MM.1S (cell line): ENCODE results near the gene MPL.

Experiments used
- DNase-seq: peaks from one replicate; pipeline ENCODE4 v3.0.0-alpha.2; 2015
- H2AFZ ChIP-seq: fragments of 300-600 bp; sonication (generic); 2 replicates; pipeline ENCODE4 v1.6.0; 2016; ENCODE audit warnings: antibody characterized with exemption, low read length
- H3F3A ChIP-seq: fragments of 300-600 bp; sonication (generic); 2 replicates; pipeline ENCODE4 v1.6.1; 2016; ENCODE audit warnings: mild to moderate bottlenecking, antibody characterized with exemption, low read length, moderate library complexity, mixed read lengths; ENCODE audit not compliant: insufficient read depth
- H3K27ac ChIP-seq: fragments of 300-600 bp; sonication (generic); 2 replicates; pipeline ENCODE4 v1.5.1; 2016; ENCODE audit warnings: mild to moderate bottlenecking, low read length
- H3K27me3 ChIP-seq: fragments of 300-600 bp; sonication (generic); replicated peaks from 2 replicates; pipeline ENCODE4 v1.6.0; 2016; ENCODE audit warnings: low read length; ENCODE audit not compliant: insufficient read depth
- H3K36me3 ChIP-seq: fragments of 300-600 bp; sonication (generic); replicated peaks from 2 replicates; pipeline ENCODE4 v1.6.1; 2016; ENCODE audit warnings: mild to moderate bottlenecking, low read length, mixed read lengths; ENCODE audit not compliant: insufficient read depth
- H3K4me1 ChIP-seq: fragments of 300-600 bp; sonication (generic); 2 replicates; pipeline ENCODE4 v1.6.1; 2016; ENCODE audit warnings: low read length, mixed read lengths
- H3K4me2 ChIP-seq: fragments of 300-600 bp; sonication (generic); 2 replicates; pipeline ENCODE4 v1.6.0; 2016; ENCODE audit warnings: low read depth, low read length
- H3K4me3 ChIP-seq: fragments of 300-600 bp; sonication (generic); 2 replicates; pipeline ENCODE4 v1.5.1; 2016; ENCODE audit warnings: low read length, mixed read lengths
- H3K79me2 ChIP-seq: fragments of 300-600 bp; sonication (generic); 2 replicates; pipeline ENCODE4 v1.6.1; 2016; ENCODE audit warnings: mixed run types, low read length, mixed read lengths
- H3K9ac ChIP-seq: fragments of 300-600 bp; sonication (generic); 2 replicates; pipeline ENCODE4 v1.6.1; 2016; ENCODE audit warnings: low read length, mixed read lengths
- H3K9me2 ChIP-seq: fragments of 300-600 bp; sonication (generic); replicated peaks from 2 replicates; pipeline ENCODE4 v1.6.1; 2016; ENCODE audit warnings: mild to moderate bottlenecking, low read length, mixed read lengths; ENCODE audit not compliant: insufficient read depth
- H3K9me3 ChIP-seq: fragments of 300-600 bp; sonication (generic); replicated peaks from 2 replicates; pipeline ENCODE4 v1.6.1; 2016; ENCODE audit warnings: mild to moderate bottlenecking, low read length, mixed read lengths; ENCODE audit not compliant: insufficient read depth
- H4K20me1 ChIP-seq: fragments of 300-600 bp; sonication (generic); 2 replicates; pipeline ENCODE4 v1.6.1; 2016; ENCODE audit warnings: mild to moderate bottlenecking, low read length, moderate library complexity, mixed read lengths; ENCODE audit not compliant: insufficient read depth
- CTCF ChIP-seq: fragments of 300-600 bp; sonication (generic); IDR thresholded peaks from 2 replicates; pipeline ENCODE4 v1.5.1; 2016; ENCODE audit warnings: antibody characterized with exemption, low read length, mixed read lengths
- EZH2 ChIP-seq: fragments of 300-600 bp; sonication (generic); optimal IDR thresholded peaks from 2 replicates; pipeline ENCODE3; 2017; ENCODE audit warnings: low read depth, mild to moderate bottlenecking, antibody characterized with exemption, low read length, mixed read lengths
- EZH2phosphoT487 ChIP-seq: fragments of 300-600 bp; sonication (generic); IDR thresholded peaks from 2 replicates; pipeline ENCODE4 v1.6.1; 2018; ENCODE audit warnings: antibody characterized with exemption, low read length

MPL gene

GRCh38 chr1:43305926-43306687, 31.5 kb upstream of the MPL start:
- H3K79me2 ChIP-seq: no peaks in the 10 kb centered on the region
- H3F3A ChIP-seq: no peaks in the 10 kb centered on the region
- no peak overlapping the region for H3K4me3 ChIP-seq
- no peak for DNase-seq
- peaks cover 36% of the 10 kb centered on the region for H3K27me3 ChIP-seq
- H3K9me2 ChIP-seq: no peaks in the 10 kb centered on the region
- no peak overlapping the region for H2AFZ ChIP-seq
- no peaks in the 10 kb centered on the region for H3K36me3 ChIP-seq
- no peaks in the 10 kb centered on the region for H3K4me1 ChIP-seq
- no peak overlapping the region for H3K27ac ChIP-seq
- TF ChIP-seq EZH2 (no peak), EZH2phosphoT487 (no peak), CTCF (no peak)
- no peaks in the 10 kb centered on the region for H3K9me3 ChIP-seq
- no peaks in the 10 kb centered on the region for H4K20me1 ChIP-seq
- no peak overlapping the region for H3K9ac ChIP-seq
- no peak overlapping the region for H3K4me2 ChIP-seq

GRCh38 chr1:43306688-43307457, 30.7 kb upstream of the MPL start:
- Histone ChIP-seq H3K79me2 (no peaks in the 10 kb centered on the region), H3K4me3 (no peak overlapping the region), H2AFZ (no peak overlapping the region), H4K20me1 (no peaks in the 10 kb centered on the region), H3K9me2 (no peaks in the 10 kb centered on the region), H3K9ac (no peak overlapping the region), H3K36me3 (no peaks in the 10 kb centered on the region), H3F3A (no peaks in the 10 kb centered on the region), H3K27me3 (peaks cover 43% of the 10 kb centered on the region), H3K4me1 (no peaks in the 10 kb centered on the region), H3K4me2 (no peak overlapping the region), H3K9me3 (no peaks in the 10 kb centered on the region), H3K27ac (no peak overlapping the region)
- TF ChIP-seq EZH2phosphoT487: no peak
- no peak for DNase-seq

- H3K27me3 ChIP-seq: peaks cover 46% of the 10 kb centered on the region
- H3K79me2 ChIP-seq: no peaks in the 10 kb centered on the region
- no peak overlapping the region for H3K4me2 ChIP-seq
Observed at GRCh38 chr1:43307458-43308158, 30.0 kb upstream of the MPL start.

More at GRCh38 chr1:43307458-43308158, 30.0 kb upstream of the MPL start:
- Histone ChIP-seq H3K9me3 (no peaks in the 10 kb centered on the region), H3K4me1 (no peaks in the 10 kb centered on the region), H3F3A (no peaks in the 10 kb centered on the region), H3K27ac (no peak overlapping the region), H4K20me1 (no peaks in the 10 kb centered on the region), H3K36me3 (no peaks in the 10 kb centered on the region), H2AFZ (no peak overlapping the region), H3K9ac (no peak overlapping the region), H3K4me3 (no peak overlapping the region), H3K9me2 (no peaks in the 10 kb centered on the region)
- no peak for DNase-seq
- no peak for TF ChIP-seq CTCF
- no peak for TF ChIP-seq EZH2phosphoT487
- no peak for TF ChIP-seq EZH2
